ENCODE measurements around the gene DPY19L1.

- TF ChIP-seq CTCF (IDR thresholded peaks at IDR 0.05) = no peak
- TF ChIP-seq POLR2A (IDR thresholded peaks at IDR 0.05) = no peak
Measured at GRCh38 chr7:34946486-34946885, 90.8 kb downstream of the DPY19L1 start.
